GM21390 (cell line): Measurements from ENCODE around the gene COL5A1.

ENCODE experiments used
- ATAC-seq: cut with Tn5 transposase; IDR thresholded peaks from one replicate; pipeline ENCODE4 v1.9.1; 2021; ENCODE audit not compliant: unreplicated experiment

The COL5A1 gene

GRCh38 chr9:134737842-134738580 is 96.4 kb downstream of the COL5A1 start:
- no peak for ATAC-seq

- ATAC-seq = no peak
Measured at GRCh38 chr9:134738869-134739659, 97.5 kb downstream of the COL5A1 start.

GRCh38 chr9:134739660-134739968 is 98.0 kb downstream of the COL5A1 start:
- ATAC-seq = no peak

GRCh38 chr9:134740071-134740470 is 98.5 kb downstream of the COL5A1 start:
- no peak for ATAC-seq

- no peak for ATAC-seq
Measured at GRCh38 chr9:134741846-134742245, 100.2 kb downstream of the COL5A1 start.

GRCh38 chr9:134742822-134743535 is 101.4 kb downstream of the COL5A1 start:
- ATAC-seq = no peak

GRCh38 chr9:134743853-134744252 is 102.2 kb downstream of the COL5A1 start:
- ATAC-seq = no peak

- ATAC-seq = no peak
Measured at GRCh38 chr9:134744385-134745295, 103.0 kb downstream of the COL5A1 start.

GRCh38 chr9:134747951-134748489 is 106.4 kb downstream of the COL5A1 start:
- ATAC-seq = no peak

- no peak for ATAC-seq
Measured at GRCh38 chr9:134748591-134748990, 107.0 kb downstream of the COL5A1 start.

GRCh38 chr9:134750450-134751155 is 109.0 kb downstream of the COL5A1 start:
- ATAC-seq = no peak

GRCh38 chr9:134751622-134752021 is 110.0 kb downstream of the COL5A1 start:
- ATAC-seq = no peak

GRCh38 chr9:134752471-134753168 is 111.0 kb downstream of the COL5A1 start:
- no peak for ATAC-seq

GRCh38 chr9:134753191-134753590 is 111.6 kb downstream of the COL5A1 start:
- ATAC-seq = no peak

GRCh38 chr9:134755221-134755907 is 113.8 kb downstream of the COL5A1 start:
- ATAC-seq = no peak

GRCh38 chr9:134756098-134756497 is 114.5 kb downstream of the COL5A1 start:
- no peak for ATAC-seq

- no peak for ATAC-seq
Measured at GRCh38 chr9:134757216-134757975, 115.8 kb downstream of the COL5A1 start.
